ENCODE measurements around the gene RPL13. TPM values are rescaled to one million over a fixed set of nuclear protein-coding genes. Genes with fewer than 3 reads are reported as not detected.
A peak's percentile ranks its signal among the peaks of the same experiment; 100 is the strongest.

The RPL13 gene
- total and polyA plus RNA-seq, 2 of the 4 experiments (the other 2 are of a cell fraction) = 2,098 to 3,527 TPM

GRCh38 chr16:89529097-89529496 lies 31.4 kb upstream of the RPL13 start:
- Histone ChIP-seq H3K4me3 (ENCODE audit: insufficient read depth, low read depth, low read length) (no peak overlapping the region), H3K9me3 (ENCODE audit: control insufficient read depth, insufficient read depth, low read length) (no peaks in the 10 kb centered on the region), H3K9me1 (ENCODE audit: insufficient read depth, low read length) (no peaks in the 10 kb centered on the region), H3K27me3 (ENCODE audit: control insufficient read depth, insufficient read depth, low read length) (no peaks in the 10 kb centered on the region), H4K5ac (ENCODE audit: low read depth, low read length) (no peak overlapping the region), H2BK5ac (ENCODE audit: low read depth, low read length, poor library complexity, severe bottlenecking) (no peak overlapping the region), H3K36me3 (ENCODE audit: control insufficient read depth, insufficient read depth, low read length) (peaks cover 76% of the 10 kb centered on the region), H3K9ac (ENCODE audit: low read depth, low read length) (no peak overlapping the region), H2BK20ac (ENCODE audit: low read depth, low read length) (no peak overlapping the region), H3K56ac (ENCODE audit: extremely low read depth, insufficient read depth, low read length) (no peak overlapping the region), H2BK15ac (ENCODE audit: low read depth, low read length) (no peak overlapping the region), H2AFZ (replicated peaks; ENCODE audit: low read length, poor library complexity) (no peak overlapping the region), H2AK9ac (replicated peaks; ENCODE audit: low read depth, low read length, poor library complexity) (no peak overlapping the region), H3K4me1 (ENCODE audit: control insufficient read depth, insufficient read depth, low read length) (no peaks in the 10 kb centered on the region), H4K20me1 (ENCODE audit: insufficient read depth, low read length) (peaks cover 5% of the 10 kb centered on the region), H3K27ac (ENCODE audit: insufficient read depth, low read length) (no peak overlapping the region), H2BK120ac (ENCODE audit: low read depth, low read length) (no peak overlapping the region), H3K23ac (ENCODE audit: low read depth, low read length) (no peak overlapping the region), H3K18ac (ENCODE audit: low read depth, low read length) (no peak overlapping the region), H4K91ac (ENCODE audit: insufficient read depth, low read depth, low read length) (no peak overlapping the region), H3K4ac (ENCODE audit: low read depth, low read length) (no peak overlapping the region), H3K14ac (replicated peaks; ENCODE audit: low read depth, low read length) (no peak overlapping the region), H3K79me1 (ENCODE audit: low read depth in 1 of 2, low read length in 2 of 2) (peaks cover 7 to 49% of the 10 kb centered on the region in 2 experiments), H4K8ac (ENCODE audit: low read depth in 2 of 2, low read length in 2 of 2) (no peak overlapping the region), H3K4me2 (ENCODE audit: low read depth, low read length) (no peak overlapping the region), H2AK5ac (ENCODE audit: low read depth, low read length) (no peak overlapping the region)
- POLR2A ChIA-PET (ENCODE audit: unreplicated experiment) = no interaction called here
- dilution Hi-C loops (cut with HindIII; ENCODE audit: low sequenced_read_pairs, unreplicated experiment) = no loop called here
- DNase-seq (no peak), ATAC-seq (ENCODE audit: low read depth) (no peak)
- CTCF ChIA-PET = interaction anchor here (0.6 kb wide), 1 partner anchor 46 kb away, joined by 3 read pairs; no protein-coding TSS in a partner anchor
- intact Hi-C loops (cut with micrococcal nuclease) = no loop called here
- WGBS, 2 experiments (ENCODE audit: extremely low coverage in 2 of 2, insufficient read length in 1 of 2) = 82% methylated on average over 10 of the region's 16 CpGs; no CpG with 5 or more reads in 1 of the 2 experiments
- BruUV-seq (replicated peaks) = no TSS peak
- in situ Hi-C loops (cut with MboI; ENCODE audit: low sequenced_read_pairs) = no loop called here
- TF ChIP-seq RCOR1 (IDR thresholded peaks at IDR 0.05; ENCODE audit: insufficient replicate concordance, low read length) = no peak
- TF ChIP-seq MAFK (IDR thresholded peaks at IDR 0.05; ENCODE audit: low read depth, low read length) = peak; percentile 70

Data from IMR-90 (cell line).